Type B pancreatic cell (in vitro differentiated cells): ENCODE data around the gene DIAPH1. TPM values are rescaled to one million over a fixed set of nuclear protein-coding genes. Genes with fewer than 3 reads are reported as not detected.

Source experiments
- DNase-seq: peaks from one replicate; pipeline ENCODE4 v3.0.0; 2021; ENCODE audit warnings: mixed read lengths; ENCODE audit not compliant: unreplicated experiment; ENCODE audit errors: extremely low spot score
- H3K27ac Mint-ChIP-seq: 2 replicates; pipeline ENCODE4 v1.8.0; 2021; ENCODE audit warnings: mild to moderate bottlenecking, mixed read lengths
- H3K27me3 Mint-ChIP-seq: 2 replicates; pipeline ENCODE4 v1.8.0; 2021; ENCODE audit warnings: mixed read lengths
- H3K36me3 Mint-ChIP-seq: 2 replicates; pipeline ENCODE4 v1.8.0; 2021; ENCODE audit warnings: mixed read lengths
- H3K4me1 Mint-ChIP-seq: one replicate; pipeline ENCODE4 v1.8.0; 2021; ENCODE audit warnings: mixed read lengths; ENCODE audit not compliant: unreplicated experiment
- H3K4me3 Mint-ChIP-seq: 2 replicates; pipeline ENCODE4 v1.8.0; 2021; ENCODE audit warnings: mild to moderate bottlenecking, mixed read lengths
- H3K9me3 Mint-ChIP-seq: 2 replicates; pipeline ENCODE4 v1.8.0; 2021; ENCODE audit warnings: mixed read lengths
- CTCF ChIP-seq: fragments of 200-600 bp; sonication (generic); conservative IDR thresholded peaks from 2 replicates; pipeline ENCODE4 v1.5.0; 2021; ENCODE audit warnings: antibody characterized with exemption, mild to moderate bottlenecking
- total RNA-seq: library from RNA; stranded (reverse); gene quantifications from 2 replicates; pipeline ENCODE4 v1.2.1, GENCODE V29; 2021; ENCODE audit warnings: low replicate concordance

The DIAPH1 gene
- total RNA-seq, 1 donor from 2014 or later, result 79.6 TPM

DNA sequence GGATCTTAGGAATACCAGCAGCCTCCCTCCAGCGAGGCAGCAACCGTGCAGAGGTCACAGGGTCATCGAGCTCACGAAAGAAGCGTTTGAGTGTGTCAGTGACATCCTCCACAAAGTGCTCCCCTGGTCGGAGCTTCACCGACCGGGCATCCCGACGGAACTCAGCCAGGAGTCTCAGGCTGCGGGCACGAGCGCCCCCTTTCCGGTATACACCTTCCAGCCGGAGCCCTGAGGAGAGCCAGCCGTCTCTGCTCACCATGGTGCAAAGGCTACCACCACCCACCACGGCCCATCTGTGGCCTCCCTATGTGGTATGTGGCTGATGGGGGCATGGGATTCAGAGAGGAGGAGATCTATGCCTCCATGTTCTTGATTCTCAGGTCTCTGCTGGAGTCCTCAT, 43.2 kb upstream of the DIAPH1 start:
- H3K4me3 Mint-ChIP-seq, result no peak overlapping the region
- no peak for DNase-seq
- peaks cover 3% of the 10 kb centered on the region for H3K36me3 Mint-ChIP-seq
- H3K9me3 Mint-ChIP-seq, result no peaks in the 10 kb centered on the region
- TF ChIP-seq CTCF, result no peak
- H3K27me3 Mint-ChIP-seq, result no peaks in the 10 kb centered on the region
- H3K4me1 Mint-ChIP-seq, result peaks cover 4% of the 10 kb centered on the region
- no peak overlapping the region for H3K27ac Mint-ChIP-seq

GRCh38 chr5:141657937-141658545, 39.2 kb upstream of the DIAPH1 start:
- H3K4me1 Mint-ChIP-seq, result no peaks in the 10 kb centered on the region
- no peak overlapping the region for H3K27ac Mint-ChIP-seq
- no peak overlapping the region for H3K4me3 Mint-ChIP-seq
- H3K36me3 Mint-ChIP-seq, result peaks cover 3% of the 10 kb centered on the region
- no peaks in the 10 kb centered on the region for H3K9me3 Mint-ChIP-seq
- no peak for DNase-seq
- no peak for TF ChIP-seq CTCF
- H3K27me3 Mint-ChIP-seq, result no peaks in the 10 kb centered on the region

DNA sequence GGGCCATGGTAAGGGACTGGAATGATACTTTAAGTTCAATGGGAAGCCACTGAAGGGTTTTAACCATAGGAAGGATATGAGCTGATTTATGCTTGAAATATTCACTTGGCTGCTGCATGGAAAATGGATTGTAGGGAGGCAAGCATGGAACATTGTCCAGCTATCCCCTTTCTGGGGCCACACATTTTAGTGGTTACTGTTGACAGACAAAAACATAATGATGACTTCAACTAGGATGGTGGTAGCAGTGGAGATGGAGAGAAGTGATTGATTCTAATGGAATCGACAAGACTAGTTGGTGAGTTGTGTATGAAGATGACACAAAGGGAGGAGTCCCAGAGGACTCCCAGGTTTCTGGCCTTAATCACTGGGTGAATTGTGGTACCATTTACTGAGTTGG, 38.6 kb upstream of the DIAPH1 start:
- H3K36me3 Mint-ChIP-seq, result peaks cover 3% of the 10 kb centered on the region
- no peak for DNase-seq
- no peaks in the 10 kb centered on the region for H3K9me3 Mint-ChIP-seq
- no peak overlapping the region for H3K27ac Mint-ChIP-seq
- no peak overlapping the region for H3K4me3 Mint-ChIP-seq
- no peaks in the 10 kb centered on the region for H3K27me3 Mint-ChIP-seq
- no peaks in the 10 kb centered on the region for H3K4me1 Mint-ChIP-seq
- no peak for TF ChIP-seq CTCF

GRCh38 chr5:141656396-141656795, 37.6 kb upstream of the DIAPH1 start:
- no peaks in the 10 kb centered on the region for H3K9me3 Mint-ChIP-seq

DNA sequence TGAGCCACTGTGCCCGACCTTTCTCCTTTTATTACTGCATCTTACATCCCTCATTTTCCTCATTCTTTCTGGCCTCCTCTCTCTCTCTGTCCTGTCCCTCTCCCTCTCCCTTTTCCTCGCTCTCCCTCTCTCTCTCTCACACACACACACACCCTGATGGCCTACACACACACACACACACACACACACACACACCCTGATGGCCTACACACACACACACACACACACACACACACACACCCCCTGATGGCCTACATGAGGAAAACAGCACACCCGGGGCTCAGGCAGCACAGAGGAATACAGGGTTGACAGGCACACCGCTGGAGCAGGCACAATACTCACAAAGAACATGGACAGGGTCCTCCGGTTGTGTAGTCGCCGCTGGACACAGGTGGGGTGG, 36.2 kb upstream of the DIAPH1 start:
- Mint-ChIP-seq H3K4me1 (peaks cover 4% of the 10 kb centered on the region), H3K9me3 (no peaks in the 10 kb centered on the region), H3K27me3 (no peaks in the 10 kb centered on the region), H3K27ac (no peak overlapping the region), H3K36me3 (peaks cover 3% of the 10 kb centered on the region), H3K4me3 (no peak overlapping the region)
- TF ChIP-seq CTCF, result no peak
- DNase-seq, result no peak

More at GRCh38 chr5:141656396-141656795, 37.6 kb upstream of the DIAPH1 start:
- H3K4me3 Mint-ChIP-seq, result no peak overlapping the region
- H3K27me3 Mint-ChIP-seq, result no peaks in the 10 kb centered on the region
- H3K27ac Mint-ChIP-seq, result no peak overlapping the region
- H3K4me1 Mint-ChIP-seq, result no peaks in the 10 kb centered on the region
- no peak for DNase-seq
- peaks cover 3% of the 10 kb centered on the region for H3K36me3 Mint-ChIP-seq
- no peak for TF ChIP-seq CTCF

DNA sequence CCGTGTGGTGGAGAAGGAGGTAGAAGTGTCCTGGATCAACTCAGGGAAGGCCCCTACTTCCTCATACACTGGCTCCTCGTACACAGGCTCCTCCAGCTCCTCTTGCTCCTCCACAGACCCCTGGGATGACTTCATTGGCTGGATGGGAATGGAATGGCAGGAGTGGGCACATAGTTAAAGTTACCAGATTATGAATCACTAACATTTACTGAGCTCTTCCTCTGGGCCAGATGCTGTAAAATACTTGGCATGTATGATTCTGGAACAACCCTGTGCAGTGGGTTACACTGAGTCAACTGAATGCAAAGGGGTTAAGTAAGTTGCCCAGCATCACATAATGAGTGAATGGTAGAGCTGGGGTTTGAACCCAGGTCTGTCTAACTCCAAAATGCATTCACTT, 35.5 kb upstream of the DIAPH1 start:
- no peaks in the 10 kb centered on the region for H3K27me3 Mint-ChIP-seq
- no peak for DNase-seq
- H3K27ac Mint-ChIP-seq, result no peak overlapping the region
- H3K9me3 Mint-ChIP-seq, result no peaks in the 10 kb centered on the region
- no peak overlapping the region for H3K4me3 Mint-ChIP-seq
- peaks cover 2% of the 10 kb centered on the region for H3K36me3 Mint-ChIP-seq
- no peak for TF ChIP-seq CTCF
- peaks cover 4% of the 10 kb centered on the region for H3K4me1 Mint-ChIP-seq
